Stimulated activated CD8-positive, alpha-beta memory T cell treated with anti-CD3 and anti-CD28 coated beads, Interleukin-2, amount 100 ng/mL, for 1 hour (primary cell): Measurements from ENCODE around the gene ZBTB14.

ENCODE experiments used
- DNase-seq, 2 donors: peaks; one replicate each; pipeline ENCODE4 v3.0.0-alpha.2; 2020; ENCODE audit warnings: low read depth in 2 of 2

ZBTB14 gene

DNA sequence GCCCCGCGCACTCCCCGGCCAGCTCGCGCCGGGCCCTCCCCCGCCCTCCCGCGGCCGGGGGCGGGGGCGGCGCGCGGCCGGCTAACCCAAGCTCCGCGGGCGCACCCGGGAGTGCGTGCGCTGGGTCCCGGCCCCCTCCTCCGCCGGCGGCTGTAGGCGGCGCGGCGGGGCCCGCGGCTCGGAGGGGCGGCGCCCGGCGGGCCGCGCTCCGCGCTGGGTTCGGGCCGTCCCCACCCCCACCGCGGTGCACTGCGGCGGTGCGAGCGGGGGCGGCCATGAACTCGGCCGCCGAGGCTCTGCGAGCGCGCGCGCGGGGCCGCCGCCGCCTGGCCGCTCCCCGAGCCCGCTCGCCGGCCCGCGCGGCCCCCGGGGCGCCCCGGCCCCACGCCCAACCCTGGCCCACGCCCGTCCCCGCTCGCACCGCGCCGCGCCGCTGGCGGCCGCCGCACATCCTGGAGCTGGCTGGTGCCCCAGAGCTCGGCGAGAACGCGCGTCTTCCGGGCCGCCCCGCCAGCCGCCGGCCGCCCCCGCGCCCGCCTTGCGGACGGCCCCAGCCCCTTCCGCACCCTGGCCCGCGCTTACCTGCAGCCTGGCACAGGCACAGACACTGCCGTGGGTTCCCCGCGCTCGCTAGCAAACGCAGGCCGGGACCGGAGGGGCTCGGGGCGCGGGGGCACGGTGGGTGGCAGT lies at the start of gene ZBTB14:
TSS of gene ZBTB14 (minus strand) at position 496 of the 690 bp plus-strand sequence. CDS start 2,480 bp downstream, outside the sequence.
- DNase-seq = peak; percentile 35 to 43

DNA sequence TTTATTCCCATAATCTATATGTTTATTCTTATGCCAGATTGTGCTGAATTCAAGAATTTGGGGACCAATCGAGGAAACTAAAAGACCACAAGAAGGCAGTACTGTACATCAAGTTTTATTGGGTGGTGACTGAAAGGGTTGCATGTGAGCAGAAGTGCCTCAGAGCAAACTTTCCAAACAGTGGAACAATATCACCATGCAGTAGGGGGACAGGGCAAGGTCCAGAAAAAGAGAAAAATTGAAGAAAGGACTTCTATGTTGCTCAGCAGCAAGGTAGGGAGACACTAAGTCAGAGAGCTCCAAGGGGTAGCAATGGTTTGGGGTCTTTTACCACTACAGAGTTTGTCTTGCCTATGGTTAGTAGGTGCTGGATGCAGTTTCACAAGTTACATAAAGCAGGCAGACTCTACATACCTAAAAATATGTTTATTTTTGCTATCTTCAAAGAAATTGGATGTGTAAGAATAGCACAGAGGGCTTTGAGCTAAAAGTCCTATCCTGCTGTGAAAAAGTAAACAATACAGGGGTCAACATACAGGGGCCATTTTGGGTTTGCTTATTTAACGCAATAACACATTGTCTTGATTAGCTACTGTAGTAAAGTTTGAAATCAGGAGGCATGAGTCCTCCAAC lies 43.8 kb upstream of the ZBTB14 start:
- DNase-seq = no peak

GRCh38 chr18:5334456-5335075 lies 39.0 kb upstream of the ZBTB14 start:
- no peak for DNase-seq

GRCh38 chr18:5318061-5318700 lies 22.7 kb upstream of the ZBTB14 start:
- no peak for DNase-seq

DNA sequence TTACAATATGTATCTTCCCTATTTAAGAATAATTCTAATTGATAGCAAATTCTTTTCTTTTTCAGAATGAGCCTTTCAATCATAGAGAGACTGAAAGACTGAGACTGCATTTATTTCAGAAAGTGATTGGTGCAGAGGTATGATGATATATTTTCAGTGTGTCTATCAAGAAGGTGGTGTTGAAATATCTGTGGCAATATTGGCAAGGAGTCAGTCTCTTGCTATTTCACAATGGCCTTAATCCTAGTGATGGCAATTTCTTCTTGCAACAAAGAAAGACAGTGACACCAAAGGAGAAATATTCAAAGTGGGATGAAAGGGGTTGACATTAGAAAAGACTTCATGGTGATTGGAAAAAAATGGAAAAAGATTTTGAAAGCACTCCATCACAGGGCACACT lies 21.7 kb upstream of the ZBTB14 start:
- DNase-seq = no peak

DNA sequence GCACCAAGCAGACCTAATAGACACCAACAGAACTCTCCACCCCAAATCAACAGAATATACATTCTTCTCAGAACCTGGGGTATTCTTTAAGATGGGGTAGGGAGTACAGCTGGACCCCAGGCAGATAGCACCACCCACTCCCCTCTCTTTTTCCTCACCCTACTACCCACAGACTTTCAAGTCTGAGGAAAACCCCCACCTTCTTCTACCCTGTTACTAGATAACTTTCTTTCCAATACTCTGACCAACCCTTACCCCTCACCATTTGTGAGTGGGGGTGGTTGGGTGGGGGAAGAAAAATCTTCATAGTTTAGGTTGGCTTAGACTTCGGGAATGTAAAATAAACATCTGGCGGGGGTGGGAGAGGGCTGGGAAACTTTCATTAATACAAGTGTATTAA lies 20.3 kb upstream of the ZBTB14 start:
- DNase-seq = no peak

DNA sequence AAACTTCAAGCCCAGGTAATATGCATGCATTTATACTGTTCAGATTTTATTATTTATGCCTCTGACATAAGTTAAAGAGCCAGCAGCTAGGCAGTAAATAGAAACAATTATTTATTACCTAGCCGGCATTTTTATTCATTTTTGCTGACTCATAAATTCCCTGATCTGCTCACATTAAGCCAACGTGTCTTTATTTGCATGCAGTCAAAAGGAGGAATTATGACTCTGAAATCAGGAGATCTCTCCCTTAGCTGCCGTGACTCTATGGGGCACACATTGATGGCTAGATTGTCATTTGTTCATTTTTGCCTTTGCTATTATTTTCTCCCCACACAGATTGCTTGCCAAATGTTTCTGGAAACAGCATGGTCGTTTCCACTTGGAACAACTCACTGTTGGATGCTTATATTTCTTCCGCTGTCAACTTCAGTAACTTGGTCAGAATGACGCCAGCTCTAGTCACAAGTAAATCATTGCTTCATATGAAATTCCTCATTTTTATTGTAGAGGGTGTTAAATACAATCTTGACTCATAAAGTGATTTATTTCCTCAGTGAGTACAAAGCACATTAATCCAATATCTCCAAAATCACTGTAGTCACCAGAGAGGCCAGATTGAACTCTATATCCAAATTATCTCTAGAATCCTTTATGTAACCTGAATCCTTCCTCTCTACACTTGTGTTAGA lies 15.9 kb upstream of the ZBTB14 start:
- no peak for DNase-seq

DNA sequence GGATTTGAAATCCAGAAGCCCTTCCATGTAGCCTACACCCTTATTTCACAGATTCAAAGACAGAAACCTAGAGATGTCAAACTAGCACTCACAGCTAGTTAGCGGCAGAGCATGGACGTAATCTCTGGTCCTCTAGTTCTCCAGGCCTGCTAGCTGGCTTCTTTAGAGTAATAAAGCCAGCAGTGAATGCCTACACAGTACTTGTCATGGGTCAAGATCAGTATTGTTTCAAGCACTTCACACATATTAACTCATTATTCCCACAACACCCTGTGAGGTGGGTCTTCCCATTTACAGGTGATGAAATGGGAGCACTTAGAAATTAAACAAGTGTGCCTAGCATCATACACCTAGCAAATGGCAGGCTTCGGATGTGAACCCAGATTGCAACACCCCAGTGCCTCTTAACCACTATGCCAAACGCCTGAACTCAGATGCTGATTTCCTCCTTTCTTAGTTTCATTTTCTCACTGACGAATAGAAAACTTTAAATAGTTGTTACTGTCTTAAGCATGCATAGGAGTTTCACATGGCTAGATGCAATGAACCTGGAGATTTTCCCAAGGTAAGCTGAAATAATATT lies 14.5 kb upstream of the ZBTB14 start:
- no peak for DNase-seq

DNA sequence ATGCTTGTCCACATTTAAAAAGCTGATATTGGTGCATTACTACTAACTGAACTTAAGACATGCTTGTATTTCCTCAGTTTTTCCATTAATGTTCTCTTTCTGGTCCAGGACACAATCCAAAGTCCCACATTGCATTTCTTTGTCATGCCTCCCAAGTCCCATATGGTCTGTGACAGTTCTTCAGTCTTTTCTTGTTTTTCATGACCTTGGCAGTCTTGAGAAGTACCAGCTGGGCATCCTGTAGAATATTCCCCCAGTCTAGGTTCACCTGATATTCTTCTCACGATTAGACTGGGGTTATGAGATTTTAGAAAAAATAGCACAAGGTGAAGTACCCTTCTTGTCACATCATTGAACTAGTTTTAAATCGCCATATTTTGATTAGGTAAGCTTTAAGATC lies 10.3 kb upstream of the ZBTB14 start:
- no peak for DNase-seq

GRCh38 chr18:5304232-5304631 lies 8.7 kb upstream of the ZBTB14 start:
- no peak for DNase-seq

DNA sequence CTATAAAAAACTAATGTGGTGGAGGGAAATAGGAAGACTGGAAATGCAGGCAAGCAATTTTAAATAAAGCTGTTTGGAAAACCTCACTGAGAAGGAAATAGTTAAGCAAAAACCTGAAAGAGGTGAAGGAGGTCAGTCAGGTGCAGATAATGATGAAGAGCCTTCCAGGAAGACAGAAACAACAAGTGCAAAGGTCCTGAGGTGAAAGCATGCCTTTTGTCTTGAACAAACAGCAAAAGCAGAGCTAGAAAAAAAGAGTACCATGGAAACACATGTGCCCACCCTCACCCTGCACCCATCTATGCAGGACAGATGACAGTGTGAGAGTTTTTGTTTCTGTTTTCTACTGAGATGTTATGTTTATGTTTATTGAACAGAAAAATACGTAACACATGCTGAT lies 8.1 kb upstream of the ZBTB14 start:
- no peak for DNase-seq

DNA sequence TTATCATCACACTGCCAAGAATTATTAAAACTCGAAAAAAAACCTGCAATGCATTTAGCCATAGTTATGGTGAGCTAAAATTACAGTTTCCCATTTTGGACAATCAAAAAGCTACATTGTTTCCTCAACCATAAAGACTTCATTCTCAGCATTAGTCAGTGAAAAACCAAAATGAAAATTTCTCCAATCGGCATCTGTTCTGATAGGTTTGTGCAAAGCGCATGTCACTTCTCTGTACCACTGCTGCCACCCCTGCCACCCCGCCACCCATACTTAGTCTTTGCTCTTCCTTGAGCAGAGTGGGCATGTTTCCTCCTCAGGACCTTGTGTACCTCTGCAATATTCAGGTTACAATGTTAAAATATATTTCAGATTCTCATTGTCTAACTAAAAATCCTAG lies 7.1 kb upstream of the ZBTB14 start:
- no peak for DNase-seq

GRCh38 chr18:5300476-5301010 lies 5.0 kb upstream of the ZBTB14 start:
- no peak for DNase-seq

- no peak for DNase-seq
Measured at GRCh38 chr18:5298156-5298852, 2.8 kb upstream of the ZBTB14 start.

GRCh38 chr18:5297597-5297996 lies 2.1 kb upstream of the ZBTB14 start:
- DNase-seq = no peak

GRCh38 chr18:5296706-5297320 lies 1.3 kb upstream of the ZBTB14 start:
- DNase-seq = peak; percentile 22 to 26

GRCh38 chr18:5295981-5296705 lies 617 bp upstream of the ZBTB14 start:
- peak; percentile 94 to 97 for DNase-seq

GRCh38 chr18:5294457-5295230 lies 882 bp downstream of the ZBTB14 start:
- peak; percentile 19 to 30 for DNase-seq

GRCh38 chr18:5294113-5294456 lies 1.4 kb downstream of the ZBTB14 start:
- DNase-seq = no peak
